ENCODE measurements around the gene FRAT2.

- TF ChIP-seq POLR2A (IDR thresholded peaks at IDR 0.05) = no peak
- no peak for TF ChIP-seq CTCF (IDR thresholded peaks at IDR 0.05)
Measured at GRCh38 chr10:97307866-97308780, 26.4 kb downstream of the FRAT2 start.

All from breast epithelium (tissue), 3 donors.